ENCODE data around the gene NBEA.

Gene NBEA

DNA sequence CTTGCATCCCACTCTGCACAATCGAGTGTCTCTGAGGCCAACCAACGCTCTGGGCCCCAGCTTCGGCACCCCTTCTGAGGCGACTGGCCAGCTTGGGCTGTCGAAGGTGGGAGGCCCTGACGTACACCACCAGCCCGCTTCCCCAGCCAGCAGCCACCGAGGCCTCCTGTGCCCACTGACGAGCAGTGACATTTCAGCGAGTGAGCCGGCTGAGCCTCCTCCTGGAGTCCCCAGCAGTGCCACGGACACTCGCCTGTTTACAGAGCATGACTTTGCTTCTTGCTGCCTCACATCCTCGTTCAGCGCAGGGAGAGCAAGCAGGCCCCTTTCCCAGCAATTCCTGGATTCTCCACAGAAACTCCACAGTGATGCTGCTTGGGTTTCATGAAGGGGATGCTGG is 774.7 kb downstream of the NBEA start:
- H3K36me3 ChIP-seq (ENCODE audit: control insufficient read depth, insufficient read depth, low read length), result no peaks in the 10 kb centered on the region
- no peak overlapping the region for H3K27ac ChIP-seq (ENCODE audit: low read depth, low read length, severe bottlenecking)
- H3K4me3 ChIP-seq (ENCODE audit: extremely low read depth, insufficient read depth, low read length, poor library complexity, severe bottlenecking), result no peak overlapping the region
- 90 to 93% methylated on average over 12 to 14 of the region's 15 CpGs for WGBS, 2 experiments (ENCODE audit: insufficient coverage in 2 of 2)
- no peaks in the 10 kb centered on the region for H3K4me1 ChIP-seq (ENCODE audit: control insufficient read depth, insufficient read depth, low read length, poor library complexity, severe bottlenecking)
- H3K9me3 ChIP-seq (ENCODE audit: control insufficient read depth, low read length), result no peaks in the 10 kb centered on the region

DNA sequence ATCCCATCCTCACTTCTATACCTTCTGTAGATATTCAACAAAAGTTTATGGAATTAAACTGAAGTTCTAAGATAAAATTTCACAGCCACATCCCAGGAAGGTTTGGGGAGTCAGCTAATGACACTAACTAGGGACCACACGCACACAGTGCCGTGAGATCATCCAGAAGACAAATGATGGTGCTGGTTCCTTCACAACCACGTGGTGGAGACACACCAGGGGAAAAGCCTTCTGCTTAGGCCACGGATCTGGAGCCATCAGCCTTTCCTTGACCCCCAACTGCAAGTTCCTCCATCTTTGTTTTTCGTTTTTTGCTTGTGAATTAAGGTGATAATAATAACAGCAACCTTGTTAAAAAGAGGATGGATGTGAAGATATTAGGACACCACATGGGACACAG is 776.0 kb downstream of the NBEA start:
- no peaks in the 10 kb centered on the region for H3K36me3 ChIP-seq (ENCODE audit: control insufficient read depth, insufficient read depth, low read length)
- no peak overlapping the region for H3K4me3 ChIP-seq (ENCODE audit: extremely low read depth, insufficient read depth, low read length, poor library complexity, severe bottlenecking)
- no peaks in the 10 kb centered on the region for H3K4me1 ChIP-seq (ENCODE audit: control insufficient read depth, insufficient read depth, low read length, poor library complexity, severe bottlenecking)
- WGBS, 2 experiments (ENCODE audit: insufficient coverage in 2 of 2), result 76 to 83% methylated on average over 4 of the region's 5 CpGs
- no peak overlapping the region for H3K27ac ChIP-seq (ENCODE audit: low read depth, low read length, severe bottlenecking)
- no peaks in the 10 kb centered on the region for H3K9me3 ChIP-seq (ENCODE audit: control insufficient read depth, low read length)

DNA sequence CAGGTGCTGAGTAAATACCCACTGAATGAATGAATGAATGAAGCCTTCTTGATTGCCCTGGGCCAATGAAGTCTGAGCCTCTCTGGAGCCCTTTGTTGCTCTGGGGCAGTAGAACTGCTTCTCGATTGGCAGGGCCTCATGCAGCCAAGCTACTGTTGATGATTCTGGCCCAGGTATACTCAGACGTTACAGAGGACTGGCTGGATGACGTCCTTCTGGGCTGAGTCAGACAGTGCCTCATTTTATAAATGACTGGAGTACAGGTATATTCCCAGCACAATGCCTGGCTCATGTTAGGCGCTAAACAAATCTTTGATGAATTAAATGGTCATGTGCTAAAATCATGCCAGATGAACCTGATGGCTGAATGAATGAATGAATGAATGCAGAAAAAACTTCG is 778.2 kb downstream of the NBEA start:
- WGBS, 2 experiments (ENCODE audit: insufficient coverage in 2 of 2), result 87 to 88% methylated on average over 4 to 5 of the region's 5 CpGs
- peaks cover 5% of the 10 kb centered on the region for H3K4me1 ChIP-seq (ENCODE audit: control insufficient read depth, insufficient read depth, low read length, poor library complexity, severe bottlenecking)
- H3K4me3 ChIP-seq (ENCODE audit: extremely low read depth, insufficient read depth, low read length, poor library complexity, severe bottlenecking), result no peak overlapping the region
- no peaks in the 10 kb centered on the region for H3K9me3 ChIP-seq (ENCODE audit: control insufficient read depth, low read length)
- H3K27ac ChIP-seq (ENCODE audit: low read depth, low read length, severe bottlenecking), result no peak overlapping the region
- no peaks in the 10 kb centered on the region for H3K36me3 ChIP-seq (ENCODE audit: control insufficient read depth, insufficient read depth, low read length)

DNA sequence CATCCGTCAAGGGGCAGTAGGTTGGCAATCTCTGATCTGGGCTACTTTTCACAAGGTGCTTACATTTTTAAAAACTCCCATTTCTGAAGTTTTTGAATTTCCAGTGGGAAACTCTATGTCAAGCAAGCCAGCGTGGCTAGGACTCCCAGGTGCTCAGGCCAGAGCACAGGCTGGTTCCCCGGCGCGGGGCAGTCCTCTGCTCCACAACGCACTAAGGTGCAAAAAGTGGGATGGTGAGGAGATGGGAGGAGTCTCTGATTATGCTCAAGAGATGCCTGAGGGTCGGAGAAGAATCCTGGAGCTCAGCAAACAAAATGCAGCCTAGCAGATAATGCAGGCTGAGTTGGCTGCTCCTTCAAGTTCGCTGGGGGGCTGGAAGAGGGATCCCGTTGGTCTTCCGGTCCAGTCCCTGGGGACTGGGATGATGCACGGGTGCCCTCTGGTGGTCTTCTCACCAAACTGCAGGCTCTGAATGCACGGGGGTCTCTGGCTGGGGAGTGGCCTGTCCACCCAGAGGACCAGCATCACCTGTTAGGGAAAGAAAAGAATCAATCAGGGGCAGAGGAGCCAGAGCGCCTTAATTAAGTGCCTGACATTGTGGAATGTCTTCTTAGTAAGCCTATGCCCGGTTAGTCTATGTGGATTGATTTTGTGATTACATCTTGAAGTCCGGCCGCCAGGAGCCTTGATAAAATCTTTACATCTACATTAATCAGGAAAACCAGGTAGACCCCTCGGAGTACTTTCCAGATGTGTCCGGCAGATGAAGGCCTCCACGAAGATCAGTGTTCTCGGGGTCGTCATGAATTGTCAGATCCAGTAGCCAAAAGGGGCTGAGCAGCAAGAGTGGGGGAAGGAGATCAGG is 778.9 kb downstream of the NBEA start:
- Histone ChIP-seq H3K36me3 (ENCODE audit: control insufficient read depth, insufficient read depth, low read length) (no peaks in the 10 kb centered on the region), H3K27ac (ENCODE audit: low read depth, low read length, severe bottlenecking) (no peak overlapping the region), H3K9me3 (ENCODE audit: control insufficient read depth, low read length) (no peaks in the 10 kb centered on the region), H3K4me1 (ENCODE audit: control insufficient read depth, insufficient read depth, low read length, poor library complexity, severe bottlenecking) (peaks cover 5% of the 10 kb centered on the region), H3K4me3 (ENCODE audit: extremely low read depth, insufficient read depth, low read length, poor library complexity, severe bottlenecking) (no peak overlapping the region)
- 47 to 53% methylated on average over 15 to 18 of the region's 21 CpGs for WGBS, 2 experiments (ENCODE audit: insufficient coverage in 2 of 2)
